ENCODE results near the gene LYZL1.

GRCh38 chr10:29343607-29344038 is 54.8 kb downstream of the LYZL1 start:
- TF ChIP-seq POLR2AphosphoS5 (IDR thresholded peaks at IDR 0.05; ENCODE audit: low read depth, low read length), result no peak
- no peak for TF ChIP-seq CTCF (IDR thresholded peaks at IDR 0.05)
- TF ChIP-seq YY1 (IDR thresholded peaks at IDR 0.05; ENCODE audit: low read depth), result no peak
- no peak for TF ChIP-seq TCF12 (IDR thresholded peaks at IDR 0.05)
- TF ChIP-seq RAD21 (IDR thresholded peaks at IDR 0.05; ENCODE audit: low read length), result no peak
- TF ChIP-seq SMC3 (IDR thresholded peaks at IDR 0.05; ENCODE audit: low read depth, low read length), result no peak
- no peak for TF ChIP-seq JUND (IDR thresholded peaks at IDR 0.05)
- TF ChIP-seq REST (IDR thresholded peaks at IDR 0.05; ENCODE audit: low read depth, low read length), result no peak
- TF ChIP-seq MAX (IDR thresholded peaks at IDR 0.05; ENCODE audit: low read depth), result no peak
- TF ChIP-seq RCOR1 (IDR thresholded peaks at IDR 0.05; ENCODE audit: low read length), result no peak
- TF ChIP-seq CHD2 (IDR thresholded peaks at IDR 0.05; ENCODE audit: low read length, partially characterized antibody), result no peak
- TF ChIP-seq GABPA (IDR thresholded peaks at IDR 0.05; ENCODE audit: low read depth), result no peak
- TF ChIP-seq NRF1 (IDR thresholded peaks at IDR 0.05; ENCODE audit: low read depth, low read length), result no peak
- no peak for TF ChIP-seq FOXJ3 (CRISPR knock-in tag; IDR thresholded peaks at IDR 0.05)

Data from SK-N-SH (cell line).